Tibial nerve (tissue), 3 donors: ENCODE measurements around the gene EEA1.

Source experiments
- POLR2A ChIP-seq, 2 donors: fragments of 450-650 bp; IDR thresholded peaks; one replicate each; pipeline ENCODE4 v1.6.1; 2017; ENCODE audit warnings: antibody characterized with exemption in 2 of 2, mild to moderate bottlenecking in 2 of 2, moderate library complexity in 2 of 2
- TF ChIP-seq, protein P1 (sequence below), 5 experiments: fragments of 200-600 bp in 3 of 5; fragments of 450-650 bp in 2 of 5; sonication (generic) in 3 of 5; IDR thresholded peaks; one replicate each; pipeline ENCODE4 v1.5.1; 2016 to 2019; ENCODE audit warnings: antibody characterized with exemption in 5 of 5, mild to moderate bottlenecking in 3 of 5, moderate library complexity in 2 of 5

DNA sequence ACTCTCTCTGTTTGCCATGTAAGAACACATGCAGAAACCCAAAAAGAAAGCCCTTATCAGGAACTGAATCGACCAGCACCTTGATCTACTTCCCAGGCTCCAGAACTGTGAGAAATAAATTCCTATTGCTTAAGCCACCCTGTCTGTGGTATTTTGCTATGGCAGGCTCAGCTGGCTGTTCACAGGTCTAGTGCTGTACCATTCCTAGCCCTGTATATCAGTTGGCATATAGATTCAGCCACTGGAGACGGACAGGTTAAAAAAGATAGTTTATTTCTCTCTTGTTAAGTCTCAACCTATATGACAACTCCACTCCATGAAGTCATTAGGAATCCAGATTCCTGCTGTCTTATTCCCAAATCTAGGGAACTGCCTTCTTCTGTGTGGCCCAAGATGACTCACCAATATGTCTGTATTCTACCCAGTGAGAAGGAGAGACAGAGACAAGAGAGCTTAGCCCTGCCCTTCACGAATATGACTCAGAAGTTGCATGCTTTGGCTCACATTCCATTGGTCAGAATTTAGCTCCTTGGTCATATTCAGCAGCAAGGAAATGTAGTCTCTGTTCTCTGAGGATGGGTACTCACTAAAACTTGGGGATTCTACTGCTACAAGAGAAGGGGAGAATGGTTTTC lies 169.3 kb downstream of the EEA1 start:
- no peak for TF ChIP-seq POLR2A (IDR thresholded peaks at IDR 0.05)
- TF ChIP-seq, protein P1, sequence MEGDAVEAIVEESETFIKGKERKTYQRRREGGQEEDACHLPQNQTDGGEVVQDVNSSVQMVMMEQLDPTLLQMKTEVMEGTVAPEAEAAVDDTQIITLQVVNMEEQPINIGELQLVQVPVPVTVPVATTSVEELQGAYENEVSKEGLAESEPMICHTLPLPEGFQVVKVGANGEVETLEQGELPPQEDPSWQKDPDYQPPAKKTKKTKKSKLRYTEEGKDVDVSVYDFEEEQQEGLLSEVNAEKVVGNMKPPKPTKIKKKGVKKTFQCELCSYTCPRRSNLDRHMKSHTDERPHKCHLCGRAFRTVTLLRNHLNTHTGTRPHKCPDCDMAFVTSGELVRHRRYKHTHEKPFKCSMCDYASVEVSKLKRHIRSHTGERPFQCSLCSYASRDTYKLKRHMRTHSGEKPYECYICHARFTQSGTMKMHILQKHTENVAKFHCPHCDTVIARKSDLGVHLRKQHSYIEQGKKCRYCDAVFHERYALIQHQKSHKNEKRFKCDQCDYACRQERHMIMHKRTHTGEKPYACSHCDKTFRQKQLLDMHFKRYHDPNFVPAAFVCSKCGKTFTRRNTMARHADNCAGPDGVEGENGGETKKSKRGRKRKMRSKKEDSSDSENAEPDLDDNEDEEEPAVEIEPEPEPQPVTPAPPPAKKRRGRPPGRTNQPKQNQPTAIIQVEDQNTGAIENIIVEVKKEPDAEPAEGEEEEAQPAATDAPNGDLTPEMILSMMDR (IDR thresholded peaks at IDR 0.05): no peak
